ENCODE results near the gene IMMT. TPM values are rescaled to one million over a fixed set of nuclear protein-coding genes. Genes with fewer than 3 reads are reported as not detected.
A peak's percentile ranks its signal among the peaks of the same experiment; 100 is the strongest.

IMMT gene
- total and polyA plus RNA-seq, 2 experiments from 2014 or later = 71.0 to 96.7 TPM

GRCh38 chr2:86199834-86200177 lies 4.5 kb upstream of the IMMT start:
- Histone ChIP-seq H3K4me1 (ENCODE audit: insufficient read depth) (peaks cover 21% of the 10 kb centered on the region), H2AFZ (peak overlapping the region; percentile 82; the same call in 1 of the 2 replicates), H3K79me2 (replicated peaks; ENCODE audit: insufficient read depth) (peaks cover 51% of the 10 kb centered on the region), H3K4me2 (peak overlapping the region; percentile 84), H3K27ac (ENCODE audit: low read depth) (peak overlapping the region; percentile 73), H3K9me2 (ENCODE audit: insufficient read depth) (no peaks in the 10 kb centered on the region), H3K36me3 (ENCODE audit: insufficient read depth) (no peaks in the 10 kb centered on the region), H3K4me3 (peak overlapping the region; percentile 88), H3F3A (replicated peaks; ENCODE audit: low read depth) (no peaks in the 10 kb centered on the region), H3K27me3 (ENCODE audit: insufficient read depth) (no peaks in the 10 kb centered on the region), H4K20me1 (replicated peaks; ENCODE audit: insufficient read depth) (peaks cover 8% of the 10 kb centered on the region; the same call in 1 of the 2 replicates)
- Mint-ChIP-seq H3K27me3 (ENCODE audit: insufficient read depth, low read depth, poor library complexity) (peaks cover 9% of the 10 kb centered on the region), H3K4me3 (peak overlapping the region; percentile 99), H3K9me3 (peaks cover 3% of the 10 kb centered on the region; the same call in 1 of the 3 replicates), H3K27ac (peak overlapping the region; percentile 98), H3K36me3 (ENCODE audit: low read depth) (peaks cover 3% of the 10 kb centered on the region; the same call in 2 of the 3 replicates), H3K4me1 (peaks cover 26% of the 10 kb centered on the region)
- TF ChIP-seq NANOG (IDR thresholded peaks at IDR 0.05; ENCODE audit: borderline replicate concordance) (no peak), STAT1 (IDR thresholded peaks at IDR 0.05; ENCODE audit: unreplicated experiment) (no peak), EZH2phosphoT487 (IDR thresholded peaks at IDR 0.05; ENCODE audit: unreplicated experiment) (no peak), CTCF (conservative IDR thresholded peaks at IDR 0.05; ENCODE audit: low read depth in 2 of 2) (no peak), REST (IDR thresholded peaks at IDR 0.05; ENCODE audit: unreplicated experiment) (no peak), EZH2 (IDR thresholded peaks at IDR 0.05; ENCODE audit: low read depth, unreplicated experiment) (no peak), POLR2AphosphoS5 (IDR thresholded peaks at IDR 0.05; ENCODE audit: low read depth) (no peak), JUNB (IDR thresholded peaks at IDR 0.05; ENCODE audit: unreplicated experiment) (no peak), ZNF462 (CRISPR knock-in tag; IDR thresholded peaks at IDR 0.05) (no peak), CREB1 (CRISPR knock-in tag; IDR thresholded peaks at IDR 0.05; ENCODE audit: low read depth) (no peak)
- DNase-seq (ENCODE audit: low spot score) (no peak), ATAC-seq (no peak)
